ENCODE data around the gene ABCB1. TPM values are rescaled to one million over a fixed set of nuclear protein-coding genes. Genes with fewer than 3 reads are reported as not detected.

Gene ABCB1
- total RNA-seq, 1 donor from 2014 or later = not detected

- H2AFZ ChIP-seq (replicated peaks) = no peak overlapping the region
- H3K9me3 Mint-ChIP-seq = no peaks in the 10 kb centered on the region
- H3K36me3 Mint-ChIP-seq = no peaks in the 10 kb centered on the region
- H3K4me3 ChIP-seq = no peak overlapping the region
- no peak overlapping the region for H3K4me3 Mint-ChIP-seq
- no peak for DNase-seq (ENCODE audit: low spot score)
- no peak overlapping the region for H3K27ac ChIP-seq
- no peaks in the 10 kb centered on the region for H3K27me3 Mint-ChIP-seq (ENCODE audit: insufficient read depth, low read depth)
- no peak overlapping the region for H3K9ac ChIP-seq
- H3K4me1 Mint-ChIP-seq = peaks cover 7% of the 10 kb centered on the region
- no peak overlapping the region for H3K27ac Mint-ChIP-seq
- no peaks in the 10 kb centered on the region for H3K9me3 ChIP-seq (ENCODE audit: low read depth)
- no peak overlapping the region for H3K4me2 ChIP-seq
- no peaks in the 10 kb centered on the region for H4K20me1 ChIP-seq (ENCODE audit: low read depth)
- H3K79me2 ChIP-seq (ENCODE audit: low read depth) = no peaks in the 10 kb centered on the region
- H3K36me3 ChIP-seq = no peaks in the 10 kb centered on the region
- TF ChIP-seq EZH2phosphoT487 (IDR thresholded peaks at IDR 0.05) (no peak), EZH2 (IDR thresholded peaks at IDR 0.05) (no peak), CTCF (IDR thresholded peaks at IDR 0.05) (no peak)
- no peaks in the 10 kb centered on the region for H3K4me1 ChIP-seq
- no peaks in the 10 kb centered on the region for H3F3A ChIP-seq (ENCODE audit: low read depth)
- H3K27me3 ChIP-seq = peaks cover 3% of the 10 kb centered on the region
Measured at GRCh38 chr7:87635921-87636320, 35.2 kb upstream of the ABCB1 start.

GRCh38 chr7:87628780-87629569 is 28.3 kb upstream of the ABCB1 start:
- Mint-ChIP-seq H3K27ac (no peak overlapping the region), H3K4me3 (peak overlapping the region; percentile 84), H3K9me3 (peaks cover 4% of the 10 kb centered on the region), H3K4me1 (peaks cover 11% of the 10 kb centered on the region), H3K36me3 (no peaks in the 10 kb centered on the region), H3K27me3 (ENCODE audit: insufficient read depth, low read depth) (peaks cover 12% of the 10 kb centered on the region)
- TF ChIP-seq EZH2 (IDR thresholded peaks at IDR 0.05) = no peak
- peak; percentile 43 for TF ChIP-seq EZH2phosphoT487 (IDR thresholded peaks at IDR 0.05)
- H3K36me3 ChIP-seq = no peaks in the 10 kb centered on the region
- DNase-seq (ENCODE audit: low spot score) = peak; percentile 62
- H4K20me1 ChIP-seq (ENCODE audit: low read depth) = no peaks in the 10 kb centered on the region
- no peak overlapping the region for H3K9ac ChIP-seq
- H2AFZ ChIP-seq (replicated peaks) = peak overlapping the region; percentile 91
- H3F3A ChIP-seq (ENCODE audit: low read depth) = peaks cover 4% of the 10 kb centered on the region
- H3K4me1 ChIP-seq = no peaks in the 10 kb centered on the region
- H3K27me3 ChIP-seq = peaks cover 58% of the 10 kb centered on the region
- H3K4me3 ChIP-seq = peak overlapping the region; percentile 67
- H3K4me2 ChIP-seq = peak overlapping the region; percentile 75
- no peak overlapping the region for H3K27ac ChIP-seq
- no peaks in the 10 kb centered on the region for H3K9me3 ChIP-seq (ENCODE audit: low read depth)
- no peaks in the 10 kb centered on the region for H3K79me2 ChIP-seq (ENCODE audit: low read depth)

GRCh38 chr7:87627634-87627994 is 26.9 kb upstream of the ABCB1 start:
- H3F3A ChIP-seq (ENCODE audit: low read depth) = peaks cover 4% of the 10 kb centered on the region
- H3K27ac ChIP-seq = no peak overlapping the region
- H3K27ac Mint-ChIP-seq = no peak overlapping the region
- no peak overlapping the region for H3K9ac ChIP-seq
- peaks cover 12% of the 10 kb centered on the region for H3K27me3 Mint-ChIP-seq (ENCODE audit: insufficient read depth, low read depth)
- no peaks in the 10 kb centered on the region for H3K9me3 ChIP-seq (ENCODE audit: low read depth)
- H3K36me3 ChIP-seq = no peaks in the 10 kb centered on the region
- no peaks in the 10 kb centered on the region for H3K36me3 Mint-ChIP-seq
- H2AFZ ChIP-seq (replicated peaks) = no peak overlapping the region
- H3K4me1 ChIP-seq = no peaks in the 10 kb centered on the region
- peak overlapping the region; percentile 67 for H3K4me3 ChIP-seq
- H3K9me3 Mint-ChIP-seq = peaks cover 4% of the 10 kb centered on the region
- H3K4me1 Mint-ChIP-seq = peaks cover 4% of the 10 kb centered on the region
- peak overlapping the region; percentile 75 for H3K4me2 ChIP-seq
- no peak for DNase-seq (ENCODE audit: low spot score)
- no peaks in the 10 kb centered on the region for H3K79me2 ChIP-seq (ENCODE audit: low read depth)
- peak overlapping the region; percentile 84 for H3K4me3 Mint-ChIP-seq
- no peak for TF ChIP-seq CTCF (IDR thresholded peaks at IDR 0.05)
- peak; percentile 54 for TF ChIP-seq EZH2phosphoT487 (IDR thresholded peaks at IDR 0.05)
- TF ChIP-seq EZH2 (IDR thresholded peaks at IDR 0.05) = no peak
- H4K20me1 ChIP-seq (ENCODE audit: low read depth) = no peaks in the 10 kb centered on the region
- peaks cover 58% of the 10 kb centered on the region for H3K27me3 ChIP-seq

GRCh38 chr7:87625101-87625500 is 24.4 kb upstream of the ABCB1 start:
- no peaks in the 10 kb centered on the region for H3K36me3 ChIP-seq
- Mint-ChIP-seq H3K27ac (no peak overlapping the region), H3K36me3 (no peaks in the 10 kb centered on the region), H3K4me1 (peaks cover 4% of the 10 kb centered on the region), H3K9me3 (peaks cover 4% of the 10 kb centered on the region), H3K27me3 (ENCODE audit: insufficient read depth, low read depth) (peaks cover 12% of the 10 kb centered on the region), H3K4me3 (no peak overlapping the region)
- no peaks in the 10 kb centered on the region for H3K79me2 ChIP-seq (ENCODE audit: low read depth)
- H3K27ac ChIP-seq = no peak overlapping the region
- H3K27me3 ChIP-seq = peaks cover 47% of the 10 kb centered on the region
- no peak overlapping the region for H3K4me3 ChIP-seq
- TF ChIP-seq EZH2 (IDR thresholded peaks at IDR 0.05) = no peak
- no peak for TF ChIP-seq CTCF (IDR thresholded peaks at IDR 0.05)
- TF ChIP-seq EZH2phosphoT487 (IDR thresholded peaks at IDR 0.05) = no peak
- H2AFZ ChIP-seq (replicated peaks) = no peak overlapping the region
- H3K4me2 ChIP-seq = no peak overlapping the region
- no peak overlapping the region for H3K9ac ChIP-seq
- peaks cover 4% of the 10 kb centered on the region for H3F3A ChIP-seq (ENCODE audit: low read depth)
- no peaks in the 10 kb centered on the region for H3K9me3 ChIP-seq (ENCODE audit: low read depth)
- H3K4me1 ChIP-seq = no peaks in the 10 kb centered on the region
- H4K20me1 ChIP-seq (ENCODE audit: low read depth) = no peaks in the 10 kb centered on the region
- DNase-seq (ENCODE audit: low spot score) = no peak
